Measurements from ENCODE around the gene CKLF. TPM values are rescaled to one million over a fixed set of nuclear protein-coding genes. Genes with fewer than 3 reads are reported as not detected.
A peak's percentile ranks its signal among the peaks of the same experiment; 100 is the strongest.
"Not testable (repeated sequence)": the region's sequence is repeated elsewhere in the genome, so short reads cannot be mapped to it uniquely, and the experiment has no call there.

The CKLF gene
- total RNA-seq, 1 donor, result 73.4 TPM

DNA sequence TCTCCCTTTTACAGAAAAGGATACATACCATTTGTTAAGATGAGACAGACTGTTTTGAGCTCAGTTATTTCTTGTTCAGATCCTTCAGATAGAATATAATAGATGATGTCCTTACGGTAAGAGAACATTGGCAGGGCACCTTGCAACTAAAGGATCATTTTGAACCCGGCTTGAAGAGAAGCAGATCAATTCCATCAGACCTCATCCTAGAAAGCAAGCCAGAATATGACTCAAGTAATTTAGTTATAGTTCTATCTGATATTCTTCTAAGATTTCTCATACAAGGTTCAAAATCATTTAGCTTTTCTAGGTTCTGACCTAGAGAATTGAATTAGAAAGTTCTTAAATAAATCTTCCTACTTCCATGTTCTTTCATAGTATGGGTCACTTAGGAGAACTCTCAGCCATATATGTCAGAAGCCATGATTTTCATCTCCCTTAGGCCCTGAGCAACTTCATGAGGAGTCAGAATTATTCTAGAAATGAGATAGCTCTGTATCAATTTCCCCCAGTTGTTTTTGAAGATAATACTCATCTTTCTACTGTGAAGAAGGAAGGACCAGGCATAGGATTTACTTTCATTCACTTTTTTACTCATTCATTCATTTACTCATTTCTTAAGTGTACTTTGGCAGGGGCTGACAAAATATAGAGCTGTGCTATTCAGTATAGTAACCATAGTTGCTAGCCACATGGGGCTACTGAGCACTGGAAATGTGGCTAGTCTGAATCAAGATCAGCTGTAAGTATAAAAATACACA is 11.4 kb downstream of the CKLF start:
- no peak for DNase-seq (ENCODE audit: low read depth)
- TF ChIP-seq CTCF (IDR thresholded peaks at IDR 0.05; ENCODE audit: insufficient read depth, low read length), result no peak
- H3K4me3 ChIP-seq (ENCODE audit: low read depth, low read length), result no peak overlapping the region

- DNase-seq (ENCODE audit: low read depth), result no peak
- TF ChIP-seq CTCF (IDR thresholded peaks at IDR 0.05; ENCODE audit: insufficient read depth, low read length), result no peak
- no peak within 1 kb of the TSS for H3K4me3 ChIP-seq (ENCODE audit: low read depth, low read length)
Measured at GRCh38 chr16:66566051-66566901, 13.9 kb downstream of the CKLF start, which contains the start of gene CMTM1. Gene CMTM1 (plus strand): TSS chr16:66566439. CDS start chr16:66566514, 75 bp downstream.

DNA sequence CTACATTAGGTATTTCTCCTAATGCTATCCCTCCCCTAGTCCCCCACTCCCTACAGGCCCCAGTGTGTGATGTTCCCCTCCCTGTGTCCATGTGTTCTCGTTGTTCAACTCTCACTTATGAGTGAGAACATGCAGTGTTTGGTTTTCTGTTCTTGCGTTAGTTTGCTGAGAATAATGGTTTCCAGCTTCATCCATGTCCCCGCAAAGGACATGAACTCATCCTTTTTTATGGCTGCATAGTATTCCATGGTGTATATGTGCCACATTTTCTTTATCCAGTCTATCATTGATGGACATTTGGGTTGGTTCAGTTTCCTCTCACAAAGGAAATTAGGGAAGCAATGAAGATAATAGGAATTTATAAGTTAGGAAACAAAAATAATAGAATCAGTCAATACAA is 14.9 kb downstream of the CKLF start:
- not testable (repeated sequence) for DNase-seq (ENCODE audit: low read depth); H3K4me3 ChIP-seq (ENCODE audit: low read depth, low read length)

- no peak for TF ChIP-seq CTCF (IDR thresholded peaks at IDR 0.05; ENCODE audit: insufficient read depth, low read length)
- no peak overlapping the region for H3K4me3 ChIP-seq (ENCODE audit: low read depth, low read length)
- peak; percentile 35 for DNase-seq (ENCODE audit: low read depth)
Measured at GRCh38 chr16:66568355-66568754, 16.0 kb downstream of the CKLF start.

DNA sequence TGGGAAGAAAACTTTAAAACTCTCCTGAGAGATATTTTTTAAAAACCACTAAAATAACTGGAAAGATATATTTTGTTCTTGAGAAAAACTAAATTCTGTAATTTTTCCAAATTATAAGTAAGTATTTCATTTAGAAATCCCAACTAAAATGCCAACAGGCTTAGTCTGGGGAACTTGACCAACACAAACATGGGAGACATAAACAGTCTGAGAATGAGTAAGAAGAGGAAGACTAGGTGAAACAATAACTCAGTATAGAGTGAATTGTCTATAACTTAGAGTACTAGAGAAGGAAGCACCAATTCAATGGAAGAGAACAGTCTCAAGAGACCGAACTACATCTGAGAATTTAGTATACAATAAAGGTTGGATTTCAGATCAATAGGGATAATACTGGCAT is 16.8 kb downstream of the CKLF start:
- no peak overlapping the region for H3K4me3 ChIP-seq (ENCODE audit: low read depth, low read length)
- peak; percentile 76 for DNase-seq (ENCODE audit: low read depth)
- TF ChIP-seq CTCF (IDR thresholded peaks at IDR 0.05; ENCODE audit: insufficient read depth, low read length), result no peak

GRCh38 chr16:66569827-66570405 is 17.5 kb downstream of the CKLF start:
- DNase-seq (ENCODE audit: low read depth), result peak; percentile 84
- no peak for TF ChIP-seq CTCF (IDR thresholded peaks at IDR 0.05; ENCODE audit: insufficient read depth, low read length)
- H3K4me3 ChIP-seq (ENCODE audit: low read depth, low read length), result peak overlapping the region; percentile 4

DNA sequence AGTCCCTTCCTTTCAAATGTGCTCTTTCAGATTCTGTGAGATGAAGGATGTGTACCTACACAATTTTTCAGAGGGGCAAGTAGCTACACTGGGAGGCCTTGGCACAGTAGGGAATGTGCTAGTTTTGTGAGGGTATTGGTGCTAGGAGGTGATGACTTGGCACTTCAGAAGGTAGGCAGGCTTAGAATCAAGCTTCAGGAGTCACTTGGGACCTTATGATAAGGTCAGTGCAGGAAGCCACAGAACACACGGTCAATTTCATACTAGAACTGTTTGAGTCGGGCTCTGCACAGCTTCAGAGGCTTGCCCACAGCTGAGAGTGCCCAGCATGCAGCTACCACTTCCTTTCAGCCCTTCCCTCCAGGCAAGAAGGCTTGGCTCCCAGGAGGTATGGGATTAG is 20.0 kb downstream of the CKLF start:
- TF ChIP-seq CTCF (IDR thresholded peaks at IDR 0.05; ENCODE audit: insufficient read depth, low read length), result no peak
- DNase-seq (ENCODE audit: low read depth), result no peak
- no peak overlapping the region for H3K4me3 ChIP-seq (ENCODE audit: low read depth, low read length)
